Stimulated activated CD8-positive, alpha-beta memory T cell treated with anti-CD3 and anti-CD28 coated beads, Interleukin-4, amount 100 ng/mL, for 24 hours (primary cell): Measurements from ENCODE around the gene ELMOD3.
"Not testable (repeated sequence)": the region's sequence is repeated elsewhere in the genome, so short reads cannot be mapped to it uniquely, and the experiment has no call there.

Experiments
- DNase-seq: peaks from one replicate; pipeline ENCODE4 v3.0.0-alpha.2; 2020; ENCODE audit warnings: low read depth

The ELMOD3 gene

DNA sequence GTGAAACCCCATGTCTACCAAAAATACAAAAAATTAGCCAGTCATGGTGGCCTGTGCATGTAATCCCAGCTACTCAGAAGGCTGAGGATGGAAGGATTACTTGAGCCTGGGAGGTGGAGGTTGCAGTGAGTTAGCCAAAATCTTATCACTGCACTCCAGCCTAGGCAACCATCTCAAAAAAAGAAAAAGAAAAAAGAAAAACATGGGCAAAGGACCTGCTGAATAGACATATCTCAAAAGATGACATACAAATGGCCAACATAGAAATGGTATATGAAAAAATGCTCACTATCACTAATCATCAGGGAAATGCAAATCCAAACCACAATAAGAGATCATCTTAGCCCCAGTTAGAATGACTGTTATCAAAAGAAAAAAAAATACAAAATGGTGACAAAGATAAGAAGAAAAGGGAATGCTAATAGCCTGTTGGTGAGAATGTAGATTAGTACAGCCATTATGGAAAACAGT, 25.4 kb upstream of the ELMOD3 start:
- DNase-seq: no peak

GRCh38 chr2:85329701-85330100, 24.9 kb upstream of the ELMOD3 start:
- not testable (repeated sequence) for DNase-seq

GRCh38 chr2:85330839-85331636, 23.5 kb upstream of the ELMOD3 start:
- DNase-seq: no peak

GRCh38 chr2:85333877-85334276, 20.7 kb upstream of the ELMOD3 start:
- DNase-seq: not testable (repeated sequence)

DNA sequence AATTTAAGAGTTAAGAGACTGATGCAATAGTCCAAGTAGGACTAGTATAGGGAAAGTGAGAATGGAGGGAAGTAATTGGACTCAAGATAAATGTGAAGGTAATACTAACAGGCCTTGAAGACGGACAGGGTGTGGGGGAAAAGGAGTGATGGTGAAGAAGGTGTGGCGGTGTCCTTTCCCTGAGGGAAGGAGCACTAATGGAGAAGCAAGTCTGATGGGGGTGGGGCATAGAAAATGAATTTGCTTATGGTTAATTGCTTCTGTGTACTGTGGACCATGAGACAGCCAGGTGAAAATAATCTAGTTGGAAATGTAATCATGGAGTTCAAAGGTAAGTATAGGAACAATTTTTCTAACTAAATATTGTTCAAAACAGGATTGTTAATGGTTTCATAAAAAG, 19.6 kb upstream of the ELMOD3 start:
- DNase-seq: no peak

DNA sequence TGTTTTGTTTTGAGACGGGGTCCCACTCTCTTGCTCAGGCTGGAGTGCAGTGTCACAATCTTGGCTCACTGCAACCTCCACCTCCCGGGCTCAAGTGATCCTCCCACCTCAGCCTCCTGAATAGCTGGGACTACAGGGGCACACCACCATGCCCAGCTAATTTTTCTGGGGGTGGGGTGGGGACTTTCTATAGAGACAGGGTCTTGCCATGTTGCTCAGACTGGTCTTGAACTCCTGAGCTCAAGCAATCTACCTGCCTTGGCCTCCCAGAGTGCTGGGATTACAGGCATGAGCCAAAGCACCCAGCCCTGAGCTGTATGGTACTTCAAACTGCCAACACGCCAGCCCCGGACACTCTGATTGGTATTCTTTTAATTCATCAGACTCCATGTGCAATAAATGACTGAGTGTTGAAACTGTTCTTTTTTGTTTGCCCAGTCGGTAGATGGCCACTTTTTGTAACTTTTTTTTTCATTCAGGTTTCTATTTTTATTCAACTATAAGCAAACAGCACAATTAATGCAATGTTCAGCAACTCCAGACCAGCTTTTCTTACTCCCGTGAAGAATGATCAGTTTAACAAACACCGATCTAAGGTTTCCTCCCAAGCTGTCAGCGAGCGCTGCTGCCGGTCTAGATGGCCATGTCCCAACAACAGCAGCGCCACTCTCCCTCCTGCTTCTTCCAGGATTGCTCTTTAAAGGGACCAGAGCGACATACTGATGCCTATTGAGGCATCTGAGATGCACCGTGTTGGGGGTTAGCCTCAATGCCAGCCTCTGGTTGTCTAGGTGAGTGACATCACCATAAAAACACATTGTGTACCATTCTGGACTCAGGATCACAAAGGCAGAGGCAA, 14.3 kb upstream of the ELMOD3 start:
- DNase-seq: no peak

- DNase-seq: no peak
Measured at GRCh38 chr2:85341269-85342029, 13.1 kb upstream of the ELMOD3 start.

DNA sequence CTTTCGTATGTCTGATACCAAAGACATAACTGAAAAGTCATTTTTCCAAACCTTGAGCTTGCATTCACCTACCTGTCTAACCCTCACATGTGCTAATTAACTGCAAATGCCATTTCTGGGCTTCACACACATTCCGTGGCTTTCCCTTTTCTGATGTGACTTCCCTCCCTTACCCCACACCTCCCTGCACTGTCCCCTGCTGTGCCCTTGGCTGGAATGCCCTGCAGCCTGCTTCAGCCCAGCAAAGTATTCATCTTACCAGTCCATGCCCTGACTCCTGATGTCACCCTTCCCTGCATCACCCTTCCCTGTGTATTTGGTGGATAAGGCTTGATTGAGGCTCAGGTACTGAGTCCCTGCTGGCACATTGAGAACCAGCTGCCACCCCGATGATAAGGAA, 12.4 kb upstream of the ELMOD3 start:
- no peak for DNase-seq

GRCh38 chr2:85343207-85343895, 11.2 kb upstream of the ELMOD3 start:
- not testable (repeated sequence) for DNase-seq

DNA sequence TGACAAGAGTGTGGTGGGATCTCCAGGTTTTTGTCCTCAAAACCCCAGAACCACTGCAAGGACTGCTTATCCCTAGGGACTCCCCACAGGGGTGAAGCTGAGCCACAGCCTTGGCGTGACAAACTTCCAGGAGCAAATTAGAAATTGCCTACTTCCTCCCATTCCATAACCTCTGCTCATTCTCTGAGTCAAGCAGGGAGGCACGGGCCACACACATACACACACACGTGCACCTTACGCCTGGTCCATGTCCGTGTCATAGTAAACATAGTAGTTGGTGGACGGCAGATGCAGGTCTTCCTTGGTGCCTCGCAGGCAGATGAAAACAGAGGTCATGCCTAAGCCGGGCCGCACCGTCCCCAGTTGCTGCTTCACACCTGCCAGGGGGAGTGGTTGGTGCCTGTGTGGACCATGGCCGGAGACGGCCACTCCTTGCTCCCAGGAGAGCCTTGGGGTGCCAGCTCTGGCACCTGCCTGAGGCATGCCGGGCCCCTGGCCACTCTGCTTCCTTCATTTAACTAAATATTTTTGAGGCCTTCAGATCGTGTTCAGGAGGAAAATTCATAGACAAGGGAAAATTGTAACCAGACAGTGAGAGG, 10.1 kb upstream of the ELMOD3 start:
- DNase-seq: no peak

DNA sequence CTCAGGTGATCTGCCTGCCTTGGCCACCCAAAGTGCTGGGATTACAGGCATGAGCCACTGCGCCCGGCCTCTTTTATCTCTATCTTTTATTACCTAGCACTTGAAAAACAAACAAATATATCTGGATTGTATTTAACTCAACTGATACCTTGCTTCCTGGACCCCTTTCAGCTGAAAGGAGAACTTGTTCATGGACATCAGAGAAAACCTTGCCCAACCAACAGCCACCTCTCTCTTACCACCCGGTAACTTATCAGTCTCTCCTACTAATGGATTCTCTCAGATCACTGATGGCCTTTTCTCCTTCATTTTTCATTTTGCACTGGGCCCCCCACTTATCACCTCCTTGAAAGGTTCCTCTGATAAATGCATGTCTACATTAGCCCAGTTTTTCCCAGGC, 7.0 kb upstream of the ELMOD3 start:
- DNase-seq: no peak

- no peak for DNase-seq
Measured at GRCh38 chr2:85353876-85354285, 688 bp upstream of the ELMOD3 start.

DNA sequence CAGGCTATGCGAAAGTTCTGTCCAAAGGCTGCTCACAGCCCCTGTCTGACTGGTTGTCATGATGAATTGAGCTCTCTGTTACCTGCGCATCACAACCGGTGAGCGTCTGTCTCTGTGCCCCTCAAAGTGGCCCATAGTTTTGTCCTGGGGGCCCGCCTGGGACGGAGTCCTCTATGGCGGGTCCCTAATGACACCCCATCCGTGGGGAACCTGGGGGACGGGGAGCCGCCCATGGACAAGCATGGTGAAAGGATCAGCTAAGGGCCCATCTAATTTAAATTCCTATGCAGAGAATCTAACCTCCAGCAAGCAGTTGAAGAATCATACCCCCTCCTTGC, 473 bp downstream of the ELMOD3 start:
- no peak for DNase-seq

DNA sequence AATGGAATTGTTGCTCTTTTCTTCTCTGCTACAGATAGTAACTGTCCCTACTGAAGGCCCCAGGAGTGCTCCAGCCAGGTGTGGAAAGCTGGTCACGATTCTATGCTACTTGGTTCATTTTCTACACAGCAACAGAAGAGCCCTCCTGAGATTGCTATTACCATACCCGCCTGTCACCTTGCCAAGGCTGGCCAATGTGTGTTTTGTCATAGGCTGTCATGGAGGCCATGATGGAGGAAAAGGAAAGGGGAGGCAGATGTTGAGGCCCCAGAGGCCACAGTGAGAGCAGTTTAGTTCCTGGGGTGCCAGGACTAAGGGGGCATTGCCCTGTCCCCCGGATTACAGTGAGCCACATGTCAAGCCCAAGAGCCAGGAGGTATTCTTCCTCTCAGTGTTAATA, 952 bp downstream of the ELMOD3 start:
- DNase-seq: no peak

DNA sequence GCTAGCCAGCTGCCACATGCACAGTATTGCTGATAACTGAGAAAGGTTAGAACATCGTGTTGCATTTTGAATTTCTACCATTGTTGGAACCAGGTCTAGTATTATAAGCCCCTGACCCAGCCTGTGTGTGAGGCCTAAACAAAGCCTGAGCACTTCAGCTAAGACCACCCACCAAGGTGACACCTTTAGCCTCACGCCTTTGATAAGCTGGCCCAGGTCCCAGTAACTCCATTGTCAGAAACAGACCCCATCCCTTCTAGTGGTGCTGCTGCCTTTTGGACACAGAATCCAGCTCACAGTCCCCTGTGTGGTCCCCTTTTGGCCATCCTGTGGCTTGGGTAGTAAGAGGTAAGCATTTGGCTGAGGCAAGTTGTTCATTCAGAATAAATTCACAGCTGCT, 1.6 kb downstream of the ELMOD3 start:
- no peak for DNase-seq

GRCh38 chr2:85357736-85358135, 3.2 kb downstream of the ELMOD3 start:
- DNase-seq: no peak

- not testable (repeated sequence) for DNase-seq
Measured at GRCh38 chr2:85362653-85363387, 8.3 kb downstream of the ELMOD3 start.

DNA sequence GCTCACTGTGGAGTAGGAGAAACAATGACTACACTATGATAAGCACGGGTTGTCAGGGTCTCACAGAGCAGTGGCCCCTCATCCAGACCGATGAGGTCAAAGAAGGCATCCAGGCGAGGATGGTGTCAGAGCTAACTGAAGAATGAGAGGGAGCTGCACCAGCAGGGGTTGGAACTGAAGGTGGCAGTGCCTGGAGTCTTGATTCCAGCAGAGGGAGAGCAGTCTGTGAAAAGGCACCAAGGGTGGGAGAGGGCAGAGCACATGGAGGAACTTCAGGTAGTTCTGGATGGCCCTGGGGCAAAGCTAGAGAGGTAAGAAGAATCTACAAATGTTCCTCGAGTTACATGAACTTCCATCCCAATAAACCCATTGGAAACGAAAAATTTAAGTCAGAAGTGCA, 12.6 kb downstream of the ELMOD3 start:
- no peak for DNase-seq

GRCh38 chr2:85368921-85369320, 14.4 kb downstream of the ELMOD3 start:
- no peak for DNase-seq

- no peak for DNase-seq
Measured at GRCh38 chr2:85369500-85369899, 14.9 kb downstream of the ELMOD3 start.

- no peak for DNase-seq
Measured at GRCh38 chr2:85371045-85371444, 16.5 kb downstream of the ELMOD3 start.
